ENCODE measurements around the gene ESPN. TPM values are rescaled to one million over a fixed set of nuclear protein-coding genes. Genes with fewer than 3 reads are reported as not detected.
"Not testable (repeated sequence)": the region's sequence is repeated elsewhere in the genome, so short reads cannot be mapped to it uniquely, and the experiment has no call there.

The ESPN gene
- not detected in 2 replicates for total RNA-seq (2014; rRNA removed; shearing (Covaris generic))

DNA sequence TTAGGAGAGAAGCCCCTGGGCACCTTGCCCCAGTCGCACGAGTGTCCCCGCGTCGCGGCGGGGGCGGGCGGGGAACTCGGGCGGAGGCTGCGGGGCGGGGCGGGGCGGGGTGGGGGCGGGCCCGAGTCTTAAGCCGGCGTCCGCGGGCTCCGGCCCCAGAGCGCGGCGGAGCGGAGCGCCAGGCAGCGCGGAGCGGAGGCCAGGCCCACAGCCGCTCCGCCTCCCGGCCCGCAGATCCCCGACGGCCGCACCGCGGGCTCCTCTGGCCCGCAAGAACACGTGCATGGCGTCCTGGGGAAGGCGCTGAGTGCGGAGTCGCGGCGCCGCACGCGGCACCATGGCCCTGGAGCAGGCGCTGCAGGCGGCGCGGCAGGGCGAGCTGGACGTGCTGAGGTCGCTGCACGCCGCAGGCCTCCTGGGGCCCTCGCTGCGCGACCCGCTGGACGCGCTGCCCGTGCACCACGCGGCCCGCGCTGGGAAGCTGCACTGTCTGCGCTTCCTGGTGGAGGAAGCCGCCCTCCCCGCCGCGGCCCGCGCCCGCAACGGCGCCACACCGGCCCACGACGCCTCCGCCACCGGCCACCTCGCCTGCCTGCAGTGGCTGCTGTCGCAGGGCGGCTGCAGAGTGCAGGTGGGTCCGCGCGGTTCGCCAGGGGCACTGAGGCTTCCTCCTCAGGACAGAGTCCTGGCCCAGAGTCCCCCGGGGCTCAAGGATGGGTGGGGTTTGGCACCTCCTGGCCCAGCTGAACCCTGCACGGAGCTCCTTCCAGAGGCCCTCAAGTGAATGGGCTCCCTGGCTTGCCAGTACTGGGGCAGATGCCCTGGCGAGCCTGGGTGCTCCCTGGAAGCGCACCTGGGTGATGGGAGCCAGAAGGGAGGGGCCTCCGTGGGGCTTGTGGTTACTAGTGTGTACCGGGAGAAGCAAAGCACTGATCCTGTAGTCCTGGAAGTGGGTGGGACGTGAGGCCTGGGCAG lies at the start of gene ESPN:
ESPN (plus strand) TSS at position 158 of the 975 bp plus-strand sequence; CDS start at position 338, 180 bp downstream.
- no peak for DNase-seq (ENCODE audit: low read depth)

DNA sequence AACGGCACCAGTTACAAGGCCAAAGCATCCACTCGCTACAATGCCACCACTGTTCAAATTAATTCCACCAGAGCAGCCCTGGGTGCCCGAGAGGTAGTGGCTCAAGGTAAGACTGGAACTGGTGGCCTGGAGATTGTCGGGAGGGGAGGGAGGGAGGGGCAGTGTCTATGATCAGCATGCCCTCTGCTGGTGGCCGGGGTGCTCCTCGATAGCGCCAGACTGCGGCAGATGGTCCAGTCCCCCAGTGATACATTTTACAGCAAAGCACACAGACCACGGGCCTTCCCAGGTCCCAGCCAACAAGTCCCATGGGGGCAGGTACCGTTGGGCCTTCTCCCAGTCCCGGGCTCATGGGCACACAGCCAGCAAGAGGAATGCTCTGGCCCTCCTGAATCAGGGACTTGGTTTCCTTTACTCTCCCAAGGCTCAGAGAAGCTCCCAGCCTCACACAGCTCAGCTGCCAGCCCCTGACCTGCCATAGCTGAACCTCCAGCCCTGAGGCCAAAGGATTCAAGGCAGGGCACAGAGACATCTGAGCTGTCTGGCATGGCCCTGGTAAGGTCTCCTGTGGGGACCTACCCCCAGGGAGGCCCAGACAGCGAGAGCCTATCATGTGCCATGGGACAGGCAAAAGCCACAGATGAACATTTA lies 46.4 kb upstream of the ESPN start:
- no peak for DNase-seq (ENCODE audit: low read depth)

DNA sequence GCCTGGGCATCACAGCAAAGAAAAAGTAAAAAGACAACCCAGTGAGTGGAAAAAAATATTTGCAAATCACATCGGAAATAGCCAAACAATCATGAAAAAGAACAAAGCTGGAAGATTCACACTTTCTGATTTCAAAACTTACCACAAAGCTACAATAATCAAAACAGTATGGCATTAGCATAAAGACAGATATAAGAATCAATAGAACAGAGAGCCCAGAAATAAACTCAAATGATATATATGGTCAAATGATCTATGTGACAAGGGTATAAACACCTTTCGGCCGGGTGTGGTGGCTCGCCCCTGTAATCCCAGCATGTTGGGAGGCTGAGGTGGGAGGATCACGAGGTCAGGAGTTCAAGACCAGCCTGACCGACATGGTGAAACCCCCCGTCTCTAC lies 44.5 kb upstream of the ESPN start:
- no peak for DNase-seq (ENCODE audit: low read depth)

DNA sequence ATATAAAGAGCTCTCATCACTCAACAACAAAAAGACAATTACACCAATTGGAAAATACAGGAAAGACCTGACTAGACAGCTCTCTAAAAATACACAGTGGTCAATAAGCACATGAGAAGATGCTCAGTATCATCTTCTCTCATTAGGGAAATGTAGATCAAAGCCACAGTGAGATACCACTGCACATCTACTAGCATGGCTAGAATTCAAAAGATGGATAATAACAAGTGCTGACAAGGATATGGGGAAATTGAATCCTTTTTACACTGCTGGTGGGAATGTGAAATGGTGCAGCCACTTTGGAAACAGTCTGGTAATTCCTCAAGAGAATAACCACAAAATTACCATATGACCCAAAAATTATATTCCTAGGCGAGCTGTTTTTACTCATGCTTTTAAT lies 40.4 kb upstream of the ESPN start:
- DNase-seq (ENCODE audit: low read depth) = no peak

DNA sequence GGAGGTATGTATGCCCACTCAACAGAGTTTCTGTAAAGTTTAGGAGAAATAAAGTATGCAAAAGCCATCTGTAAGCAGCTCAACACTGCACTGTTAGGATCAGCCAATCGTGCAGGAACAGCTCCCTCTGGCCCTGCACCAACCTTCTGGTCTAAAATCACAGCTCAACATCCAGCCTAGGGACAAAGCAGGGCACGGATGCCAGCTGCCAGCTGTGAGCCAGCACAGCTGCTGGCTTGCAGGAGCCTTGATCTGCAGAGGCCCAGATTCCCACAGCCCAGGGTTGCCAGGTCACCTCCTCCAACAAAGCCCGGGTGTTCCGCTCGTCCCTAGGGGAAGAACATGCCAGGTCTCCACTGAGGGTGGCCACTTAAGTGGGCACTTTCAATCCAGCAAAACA lies 39.6 kb upstream of the ESPN start:
- no peak for DNase-seq (ENCODE audit: low read depth)

GRCh38 chr1:6385488-6386191 lies 38.9 kb upstream of the ESPN start:
- DNase-seq (ENCODE audit: low read depth) = peak; percentile 76

- DNase-seq (ENCODE audit: low read depth) = peak; percentile 80
Measured at GRCh38 chr1:6386371-6386949, 38.1 kb upstream of the ESPN start.

DNA sequence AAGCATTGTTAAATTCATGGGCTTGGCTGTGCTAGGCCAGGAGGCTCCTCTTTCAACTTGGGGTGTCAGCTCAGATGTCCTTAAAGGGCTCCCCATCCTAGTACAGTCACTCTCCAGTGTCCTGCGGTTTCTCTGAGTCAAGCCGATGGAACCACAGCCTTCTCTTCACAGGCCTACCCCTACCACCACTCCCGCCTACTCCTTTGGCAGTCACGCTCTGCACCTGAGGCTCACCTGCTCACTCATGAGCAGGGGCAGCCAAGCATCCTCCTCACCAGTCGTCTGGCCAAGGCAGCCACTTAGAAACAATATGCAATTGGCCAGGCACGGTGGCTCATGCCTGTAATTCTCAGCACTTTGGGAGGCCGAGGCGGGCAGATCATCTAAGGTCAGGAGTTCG lies 34.6 kb upstream of the ESPN start:
- peak; percentile 33 for DNase-seq (ENCODE audit: low read depth)

DNA sequence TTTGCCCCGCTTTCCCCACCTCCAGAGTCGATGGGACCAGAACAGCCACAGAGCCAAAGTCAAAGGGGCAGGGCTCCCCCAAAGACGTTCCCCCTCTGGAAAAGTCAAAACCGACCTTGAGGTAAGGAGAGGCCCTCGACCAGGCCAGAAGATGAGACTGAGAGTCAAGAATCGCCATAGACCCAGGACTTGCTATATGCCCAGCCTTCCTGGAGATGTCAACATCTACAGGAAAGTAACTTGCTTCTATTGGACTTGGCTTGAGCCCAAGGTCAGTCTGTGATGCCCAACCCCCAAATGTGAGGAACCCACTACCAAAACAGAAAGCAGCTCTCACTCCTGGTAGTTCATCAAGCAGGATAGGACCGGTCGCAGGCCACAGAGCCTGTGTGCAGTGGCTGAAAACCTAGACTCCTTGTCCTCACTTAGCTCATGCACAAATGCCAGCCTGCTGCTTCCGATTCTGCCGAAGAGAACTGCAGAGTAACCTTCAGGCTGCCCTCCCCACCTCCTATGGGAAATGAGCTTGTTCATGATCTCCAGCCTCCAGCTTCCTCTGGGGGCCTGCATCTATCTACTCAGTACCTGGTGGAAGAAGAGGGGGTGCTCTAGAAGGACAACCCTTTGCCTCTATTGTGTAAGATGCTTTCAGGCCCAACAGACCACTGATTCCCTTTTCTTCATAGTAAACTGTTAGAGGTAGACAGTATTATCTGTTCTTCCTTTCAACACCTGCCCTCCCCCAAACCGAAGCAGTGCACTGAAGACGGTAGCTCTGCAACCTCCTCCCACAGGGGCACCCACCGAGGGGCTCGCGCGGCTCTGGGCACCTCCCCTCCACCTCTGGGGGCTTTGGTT lies 32.4 kb upstream of the ESPN start:
- DNase-seq (ENCODE audit: low read depth) = peak; percentile 34

DNA sequence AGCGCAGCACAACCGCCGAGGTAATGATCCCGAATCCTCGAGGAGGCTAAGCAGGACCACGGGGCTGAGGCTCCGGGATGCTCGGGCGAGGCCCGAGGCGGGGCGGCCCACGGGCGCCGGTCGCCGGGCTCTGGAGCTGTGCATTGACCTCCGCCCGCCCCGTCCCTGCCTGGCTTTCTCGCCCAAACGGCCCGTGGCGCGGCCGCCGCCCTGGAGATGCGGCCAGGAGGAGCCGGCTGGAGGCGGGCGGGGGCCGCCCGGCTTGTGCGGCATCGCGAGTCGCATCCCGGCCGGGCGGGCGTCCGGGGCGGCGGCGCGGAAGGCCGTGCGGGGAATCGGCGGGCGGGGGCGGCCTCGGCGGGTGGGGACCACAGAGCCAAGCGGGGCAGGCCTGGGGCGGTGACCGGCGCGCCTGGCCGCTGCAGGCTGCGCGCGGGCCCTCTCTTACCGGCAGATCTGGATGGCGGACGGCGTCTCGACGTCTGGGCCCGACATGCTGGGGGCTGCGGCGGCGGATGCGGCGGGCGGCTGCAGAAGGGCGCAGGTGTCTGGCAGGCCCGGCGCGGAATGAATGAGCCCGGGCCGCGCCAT lies 31.7 kb upstream of the ESPN start:
- DNase-seq (ENCODE audit: low read depth) = no peak

GRCh38 chr1:6393400-6394187 lies 31.0 kb upstream of the ESPN start, which contains the start of gene ACOT7:
TSS of gene ACOT7 (minus strand) at chr1:6393767. CDS start at chr1:6393399, 368 bp downstream.
- DNase-seq (ENCODE audit: low read depth) = peak; percentile 95

DNA sequence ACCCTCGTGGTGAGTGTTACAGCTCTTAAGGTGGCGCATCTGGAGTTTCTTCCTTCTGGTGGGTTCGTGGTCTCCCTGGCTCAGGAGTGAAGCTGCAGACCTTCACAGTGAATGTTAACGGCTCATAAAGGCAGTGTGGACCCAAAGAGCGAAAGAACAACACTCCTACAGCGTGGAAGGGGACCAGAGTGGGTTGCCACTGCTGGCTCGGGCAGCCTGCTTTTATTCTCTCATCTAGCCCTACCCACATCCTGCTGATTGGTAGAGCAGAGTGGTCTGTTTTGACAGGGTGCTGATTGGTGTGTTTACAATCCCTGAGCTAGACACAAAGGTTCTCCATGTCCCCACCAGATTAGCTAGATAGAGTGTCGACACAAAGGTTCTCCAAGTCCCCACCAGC lies 29.4 kb upstream of the ESPN start:
- DNase-seq (ENCODE audit: low read depth) = not testable (repeated sequence)

GRCh38 chr1:6395781-6396244 lies 28.8 kb upstream of the ESPN start:
- DNase-seq (ENCODE audit: low read depth) = not testable (repeated sequence)

DNA sequence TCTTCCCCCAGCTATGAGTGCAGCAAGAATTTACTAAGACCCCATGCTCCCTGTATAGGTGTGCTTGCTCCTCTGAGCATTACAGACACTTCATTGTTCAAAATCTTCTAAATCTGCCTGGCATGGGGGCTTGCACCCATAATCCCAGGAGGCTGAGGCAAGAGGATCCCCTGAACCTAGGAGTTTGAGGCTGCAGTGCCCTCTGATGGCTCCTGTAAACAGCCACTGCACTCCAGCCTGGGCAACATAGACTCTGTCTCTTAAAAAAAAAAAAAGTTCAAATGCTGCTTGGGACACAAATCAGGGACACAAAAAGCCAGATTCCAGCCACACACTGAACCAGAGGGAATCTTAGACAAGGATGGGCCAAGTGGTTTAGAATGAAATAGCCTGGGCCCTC lies 27.6 kb upstream of the ESPN start:
- no peak for DNase-seq (ENCODE audit: low read depth)

- DNase-seq (ENCODE audit: low read depth) = no peak
Measured at GRCh38 chr1:6397844-6398441, 26.6 kb upstream of the ESPN start.

DNA sequence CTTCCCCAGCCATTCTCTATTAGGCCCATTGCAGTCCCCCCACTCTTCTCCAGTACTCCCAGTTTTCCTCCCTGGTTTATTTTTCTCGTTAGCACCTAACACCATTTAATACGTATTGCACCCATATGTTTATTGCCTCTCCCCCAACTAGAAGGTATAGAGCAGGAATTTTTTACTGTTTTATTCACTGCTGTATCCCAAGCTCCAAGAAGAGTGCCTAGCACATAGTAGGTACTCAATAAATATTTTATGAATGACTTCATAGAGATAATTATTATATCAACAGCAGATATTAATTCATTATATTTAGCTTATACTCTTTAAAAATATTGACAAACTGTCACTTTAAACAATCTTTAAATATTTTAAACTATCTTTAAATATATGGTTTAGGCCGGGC lies 25.3 kb upstream of the ESPN start:
- no peak for DNase-seq (ENCODE audit: low read depth)

GRCh38 chr1:6401673-6402072 lies 22.9 kb upstream of the ESPN start:
- DNase-seq (ENCODE audit: low read depth) = no peak

GRCh38 chr1:6408023-6408422 lies 16.6 kb upstream of the ESPN start:
- no peak for DNase-seq (ENCODE audit: low read depth)

DNA sequence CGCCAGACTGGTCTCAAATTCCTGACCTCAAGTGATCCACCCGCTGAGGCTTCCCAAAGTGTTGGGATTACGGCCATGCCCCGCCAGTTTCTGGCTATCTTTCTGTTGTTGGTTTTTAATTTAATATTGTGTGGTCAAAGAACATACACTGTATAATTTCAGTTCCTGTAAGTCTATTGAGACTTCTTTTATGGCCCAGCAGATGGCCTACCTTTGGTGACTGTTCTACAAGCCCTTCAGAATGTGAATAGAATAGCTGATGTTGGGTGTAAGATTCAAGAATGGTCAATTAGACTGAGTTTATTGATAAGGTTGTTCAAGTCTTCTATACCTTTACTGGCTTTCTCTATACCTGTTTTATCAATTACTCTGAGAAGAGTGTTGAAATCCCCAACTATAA lies 15.5 kb upstream of the ESPN start:
- DNase-seq (ENCODE audit: low read depth) = no peak

Measured in Daoy (cell line).